Left hindlimb (tissue), 1 donor: ENCODE measurements around the gene ABI1.

Experiments
- DNase-seq: peaks from one replicate; pipeline ENCODE4 v3.0.0-alpha.2; 2018

Gene ABI1

GRCh38 chr10:26743841-26744240 is 116.9 kb downstream of the ABI1 start:
- DNase-seq: no peak

DNA sequence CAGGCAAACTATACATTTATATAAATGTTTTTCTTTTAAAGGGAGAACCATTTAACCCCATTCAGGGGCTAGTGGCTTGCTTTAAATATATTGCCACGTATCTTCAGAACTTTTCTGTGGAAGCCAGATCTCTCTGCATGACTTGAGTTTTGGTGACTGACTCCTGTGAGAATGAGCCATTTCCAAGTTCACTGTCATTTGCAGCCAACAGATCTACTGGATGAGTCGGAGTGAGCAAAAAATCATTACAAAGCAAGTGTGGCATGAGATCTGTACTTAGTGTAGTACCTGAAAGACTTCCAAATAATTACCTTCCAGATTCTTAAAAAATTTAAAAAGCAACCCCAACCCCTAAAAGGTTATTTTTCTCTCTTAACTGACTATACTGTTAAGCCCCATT is 117.7 kb downstream of the ABI1 start:
- DNase-seq: no peak

DNA sequence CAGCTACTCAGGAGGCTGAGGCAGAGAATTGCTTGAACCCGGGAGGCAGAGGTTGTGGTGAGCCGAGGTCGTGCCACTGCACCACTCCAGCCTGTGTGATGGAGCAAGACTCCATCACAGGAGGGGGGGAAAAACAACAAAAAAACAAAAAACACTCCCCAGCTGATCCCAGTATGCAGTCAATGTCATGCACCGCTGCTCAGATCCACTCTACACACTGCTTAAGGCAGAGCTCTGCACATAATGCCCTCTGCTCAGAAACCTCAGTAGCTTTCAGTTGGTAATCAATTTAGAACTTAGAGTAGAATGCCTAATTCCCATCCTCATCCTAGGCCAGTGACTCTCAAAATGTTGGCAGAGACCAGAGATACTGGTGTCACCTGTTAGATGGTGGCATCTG is 119.4 kb downstream of the ABI1 start:
- no peak for DNase-seq

GRCh38 chr10:26739071-26739631 is 121.6 kb downstream of the ABI1 start:
- no peak for DNase-seq

DNA sequence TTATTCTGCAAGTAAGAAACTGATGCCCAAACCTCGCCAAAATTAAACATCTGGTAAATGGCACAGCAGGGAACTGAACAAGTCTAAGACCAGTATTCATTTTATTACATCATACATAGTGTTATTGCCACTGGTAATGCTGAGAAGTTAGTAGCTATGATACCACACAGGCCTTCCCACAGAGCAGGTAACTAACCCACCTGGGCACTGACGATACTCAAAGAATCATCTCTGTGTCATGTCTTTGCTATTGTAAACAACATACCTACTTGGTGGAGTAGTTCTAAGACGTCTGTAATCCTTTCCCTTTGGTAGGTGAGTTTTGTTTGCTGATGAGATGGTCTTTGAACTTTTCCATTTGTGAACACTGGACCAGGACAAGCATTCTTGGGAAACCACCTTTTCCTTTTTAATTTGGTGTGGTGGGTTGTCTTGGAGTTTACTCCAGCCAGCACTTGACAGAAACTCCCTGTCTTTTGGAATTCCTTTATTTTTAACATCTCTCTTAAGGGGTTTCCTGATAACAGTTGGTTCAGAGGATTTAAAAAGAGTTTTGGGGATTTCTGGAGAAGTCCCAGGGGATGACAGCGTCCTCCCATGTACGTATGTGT is 122.4 kb downstream of the ABI1 start:
- DNase-seq: no peak

DNA sequence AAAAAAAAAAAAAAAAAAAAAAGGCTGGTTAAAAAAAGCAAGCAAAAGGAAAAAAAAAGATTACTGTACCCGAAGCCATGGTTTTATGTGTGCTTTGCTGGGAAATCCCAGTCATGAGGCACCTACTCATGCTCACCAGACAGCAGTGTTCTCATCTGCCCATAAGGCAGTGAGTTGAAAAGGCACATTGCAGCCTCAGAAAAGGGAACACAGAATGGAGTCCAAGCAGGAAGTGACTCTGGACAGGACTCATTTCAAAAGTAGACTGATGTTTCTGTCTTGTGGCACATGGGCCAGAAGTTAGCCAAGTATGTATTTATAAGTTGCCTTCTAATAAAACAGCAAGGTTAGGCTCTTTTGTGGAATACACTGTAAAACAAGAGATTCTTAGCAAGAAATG is 123.0 kb downstream of the ABI1 start:
- no peak for DNase-seq

GRCh38 chr10:26735435-26735834 is 125.3 kb downstream of the ABI1 start:
- no peak for DNase-seq

DNA sequence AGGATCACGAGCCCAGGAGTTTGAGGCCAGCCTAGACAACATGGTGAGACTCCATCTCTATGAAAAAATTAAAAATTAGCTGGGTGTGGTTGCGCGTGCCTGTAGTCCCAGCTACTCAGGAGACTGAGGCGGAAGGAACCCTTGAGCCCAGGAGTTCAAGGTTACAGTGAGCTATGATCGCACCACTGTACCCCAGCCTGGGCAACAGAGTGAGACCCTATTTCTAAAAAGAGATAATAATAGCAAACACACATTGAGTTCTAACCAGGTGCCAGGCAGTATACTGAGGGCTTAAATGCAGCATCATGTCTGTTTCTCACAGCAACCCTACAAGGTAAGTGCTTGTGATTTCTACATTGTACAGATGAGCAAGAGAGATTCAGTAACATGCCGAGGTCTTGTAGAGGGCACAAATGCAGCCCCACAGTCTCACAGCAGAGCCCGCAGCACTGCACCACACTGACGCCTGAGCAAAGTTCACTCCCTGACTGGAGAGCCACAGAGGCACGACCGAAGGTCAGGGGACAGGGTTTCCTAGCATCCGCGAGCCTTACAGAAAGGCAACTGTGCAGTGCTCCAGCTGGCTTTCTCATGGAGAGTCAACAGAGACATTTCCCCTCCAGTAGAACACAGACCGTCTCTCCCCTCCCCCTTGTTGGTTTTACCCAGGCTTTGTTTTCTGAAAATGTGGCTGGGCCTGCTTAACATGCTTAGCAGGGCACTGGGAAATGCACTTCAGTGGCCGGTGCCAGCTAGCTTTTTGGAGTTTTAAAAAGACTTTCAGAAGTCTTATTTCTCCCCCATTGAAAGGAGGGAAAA is 126.8 kb downstream of the ABI1 start:
- no peak for DNase-seq

DNA sequence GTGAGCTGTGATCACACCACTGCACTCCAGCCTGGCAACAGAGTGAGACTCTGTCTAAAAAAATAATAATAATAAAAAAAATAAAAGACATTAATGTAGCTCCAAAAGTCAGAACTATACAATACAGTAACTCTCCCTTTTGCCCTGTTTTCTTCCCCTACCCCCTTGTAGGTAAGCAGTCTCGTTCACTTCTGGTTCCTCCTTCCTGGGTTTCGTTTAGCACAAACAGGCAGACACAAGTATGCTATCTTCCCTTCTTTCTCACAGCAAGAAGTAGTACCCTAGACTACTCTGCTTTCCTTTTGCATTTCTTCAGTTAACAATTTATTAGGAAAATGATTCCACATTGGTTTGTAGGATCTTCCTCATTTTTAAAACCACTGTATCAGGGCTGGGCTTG is 130.2 kb downstream of the ABI1 start:
- no peak for DNase-seq

GRCh38 chr10:26729395-26729794 is 131.4 kb downstream of the ABI1 start:
- DNase-seq: no peak

GRCh38 chr10:26728957-26729356 is 131.8 kb downstream of the ABI1 start:
- DNase-seq: no peak

DNA sequence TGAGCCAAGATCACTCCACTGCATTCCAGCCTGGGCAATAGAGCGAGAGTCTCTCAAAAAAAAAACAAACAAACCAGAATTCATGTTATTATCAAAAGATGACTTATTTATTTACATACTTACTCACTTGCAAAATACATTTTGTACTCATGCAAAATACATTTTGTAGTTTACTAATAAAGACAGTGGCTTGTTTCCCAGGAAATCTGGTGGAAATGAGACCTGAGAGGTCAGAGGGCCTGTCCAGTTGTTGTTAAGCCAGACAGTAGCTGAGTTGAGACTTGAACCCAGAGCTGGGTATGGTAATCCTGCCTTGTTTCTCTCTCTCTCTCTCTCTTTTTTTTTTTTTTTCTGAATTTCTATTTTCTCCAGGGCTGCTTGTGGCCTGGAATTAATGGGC is 133.8 kb downstream of the ABI1 start:
- no peak for DNase-seq

- peak; percentile 46 for DNase-seq
These were observed 134.7 kb downstream of the ABI1 start for GRCh38 chr10:26725837-26726727.

DNA sequence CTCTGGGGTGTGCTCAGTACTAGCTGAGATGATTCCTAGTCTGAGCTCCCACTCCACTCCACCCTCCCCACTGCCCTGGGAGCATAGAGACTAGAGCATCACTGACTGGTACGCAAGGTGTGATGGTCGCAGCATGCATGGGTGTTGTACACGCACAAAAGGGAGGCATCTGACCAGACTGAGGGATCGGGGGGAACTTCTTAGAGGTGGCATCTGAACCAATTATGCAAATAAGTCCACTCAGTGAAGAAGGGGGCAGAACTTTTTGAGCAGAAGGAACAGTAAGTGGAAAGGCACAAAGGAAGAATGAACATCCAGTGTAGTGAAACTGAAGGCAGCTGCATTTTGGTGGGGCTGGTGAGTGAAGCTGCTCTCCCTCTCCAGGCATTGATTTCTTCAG is 137.7 kb downstream of the ABI1 start:
- no peak for DNase-seq

GRCh38 chr10:26721561-26721960 is 139.2 kb downstream of the ABI1 start:
- no peak for DNase-seq

DNA sequence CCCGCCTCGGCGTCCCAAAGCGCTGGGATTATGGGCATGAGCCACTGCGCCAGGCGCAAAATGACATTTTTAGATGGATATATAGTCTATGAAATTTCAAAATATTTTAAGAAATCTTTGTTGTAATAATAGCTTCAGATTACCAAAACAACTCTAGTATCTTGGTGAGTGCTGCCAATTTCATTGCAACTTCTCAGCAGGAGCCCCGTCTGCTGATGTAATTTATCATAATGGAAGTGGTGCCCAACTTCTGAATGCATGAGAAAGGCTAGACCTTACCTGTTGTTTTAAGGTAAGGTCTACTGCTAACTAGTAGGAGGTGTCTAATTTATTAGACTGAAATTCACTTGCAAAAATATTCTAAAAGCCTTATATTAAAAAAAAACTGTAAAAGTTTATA is 143.3 kb downstream of the ABI1 start:
- DNase-seq: no peak

- no peak for DNase-seq
These were observed 145.6 kb downstream of the ABI1 start for GRCh38 chr10:26715137-26715487.

GRCh38 chr10:26714415-26715136 is 146.2 kb downstream of the ABI1 start:
- no peak for DNase-seq

- DNase-seq: no peak
These were observed 149.4 kb downstream of the ABI1 start for GRCh38 chr10:26711324-26711723.

- DNase-seq: no peak
These were observed 153.8 kb downstream of the ABI1 start for GRCh38 chr10:26706936-26707335.

- DNase-seq: no peak
These were observed 154.6 kb downstream of the ABI1 start for GRCh38 chr10:26706206-26706605.

DNA sequence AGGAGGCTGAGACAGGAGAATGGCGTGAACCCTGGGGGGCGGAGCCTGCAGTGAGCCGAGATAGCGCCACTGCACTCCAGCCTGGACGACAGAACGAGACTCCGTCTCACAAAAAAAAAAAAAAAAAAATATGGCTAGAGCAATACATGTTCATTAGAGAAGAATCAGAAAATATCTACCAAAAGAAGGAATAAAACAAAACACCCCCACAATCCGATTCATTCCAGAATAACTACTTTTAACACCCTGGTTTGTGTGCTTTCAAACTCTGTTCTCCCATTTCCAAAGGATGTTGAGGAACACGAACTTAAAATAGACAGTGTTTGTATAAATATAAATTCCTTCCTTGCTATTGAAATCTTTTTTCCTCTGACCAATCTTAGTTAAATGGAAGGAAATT is 156.8 kb downstream of the ABI1 start:
- no peak for DNase-seq

GRCh38 chr10:26703096-26703495 is 157.7 kb downstream of the ABI1 start:
- DNase-seq: no peak
